GM12878 (cell line): ENCODE data around the gene CLSTN2. TPM values are rescaled to one million over a fixed set of nuclear protein-coding genes. Genes with fewer than 3 reads are reported as not detected.

Experiments
- ATAC-seq: fragments of 200-7000 bp; cut with Tn5 transposase; 3 replicates; pipeline ENCODE4 v1.9.1; 2020; ENCODE audit warnings: mild to moderate bottlenecking, moderate library complexity
- BruUV-seq: library from RNA; stranded (reverse); fragments of 400-500 nt; replicated peaks from 2 replicates; lab custom pipeline; 2021; lab: Mats Ljungman, UMichigan
- CTCF ChIA-PET: fragments of 300-600 bp; sonication (Branson Sonifier 250); formaldehyde crosslinking; extraction: SDS; loops from one replicate; lab custom pipeline; 2021; ENCODE audit warnings: inconsistent platforms; lab: Yijun Ruan, JAX
- POLR2A ChIA-PET: fragments of 350-600 bp; formaldehyde crosslinking; extraction: SDS; loops from one replicate; lab custom pipeline; 2021; ENCODE audit warnings: inconsistent platforms; lab: Charles Lee
- RAD21 ChIA-PET: fragments of 300-600 bp; sonication (Branson Sonifier 250); formaldehyde crosslinking; loops from one replicate; lab custom pipeline; 2023; ENCODE audit warnings: antibody characterized with exemption; ENCODE audit not compliant: unreplicated experiment; lab: Charles Lee
- SMC1A ChIA-PET: fragments of 300-600 bp; sonication (Branson Sonifier 250); formaldehyde crosslinking; loops from one replicate; lab custom pipeline; 2023; ENCODE audit not compliant: unreplicated experiment, uncharacterized antibody; lab: Charles Lee
- DNase-seq: peaks from one replicate; pipeline ENCODE4 v3.0.0-alpha.2; 2011; ENCODE audit warnings: low read depth, low spot score
- FAIRE-seq: peaks from 3 replicates; lab custom pipeline; 2011; peaks lifted over from hg19 to GRCh38; lab: Jason Lieb, UNC
- H2AFZ ChIP-seq: 2 replicates; pipeline ENCODE4 v1.6.0; 2011; ENCODE audit warnings: low read depth, low read length, control low read depth; ENCODE audit not compliant: control insufficient read depth
- H3K27ac ChIP-seq: 2 replicates; pipeline ENCODE4 v1.5.1; 2011; ENCODE audit warnings: control low read depth; ENCODE audit not compliant: control insufficient read depth, insufficient read depth
- H3K27me3 ChIP-seq, 2 experiments: replicated peaks in 1 of 2; 2 replicates each; pipeline versions ENCODE4 v1.6.0 to v1.6.1; 2011; ENCODE audit warnings: low read length in 1 of 2; ENCODE audit not compliant: control insufficient read depth in 2 of 2, insufficient read depth in 2 of 2
- H3K36me3 ChIP-seq, 2 experiments: 2 replicates each; pipeline ENCODE4 v1.5.1; 2011; ENCODE audit warnings: low read length in 1 of 2; ENCODE audit not compliant: control insufficient read depth in 2 of 2, insufficient read depth in 2 of 2
- H3K4me1 ChIP-seq: 2 replicates; pipeline ENCODE4 v1.6.1; 2011; ENCODE audit warnings: mild to moderate bottlenecking, low read length, moderate library complexity, mixed read lengths; ENCODE audit not compliant: control insufficient read depth, insufficient read depth
- H3K4me2 ChIP-seq: 2 replicates; pipeline ENCODE4 v1.6.0; 2011; ENCODE audit warnings: control low read depth; ENCODE audit not compliant: control insufficient read depth, insufficient read depth
- H3K4me3 ChIP-seq: fragments of 200-600 bp; sonication (generic); 2 replicates; pipeline ENCODE4 v1.5.1; 2016
- H3K79me2 ChIP-seq: 2 replicates; pipeline ENCODE4 v1.6.0; 2011; ENCODE audit warnings: low read length; ENCODE audit not compliant: control insufficient read depth, insufficient read depth
- H3K9ac ChIP-seq: 2 replicates; pipeline ENCODE4 v1.8.0; 2011; ENCODE audit warnings: low read length, control low read depth, mixed read lengths; ENCODE audit not compliant: control insufficient read depth, insufficient read depth
- H3K9me3 ChIP-seq: replicated peaks from 3 replicates; pipeline ENCODE4 v1.5.1; 2011; ENCODE audit warnings: mild to moderate bottlenecking, low read length; ENCODE audit not compliant: control insufficient read depth, insufficient read depth
- H4K20me1 ChIP-seq: 2 replicates; pipeline ENCODE4 v1.6.0; 2011; ENCODE audit not compliant: control insufficient read depth, insufficient read depth
- CHD1 ChIP-seq: IDR thresholded peaks from 2 replicates; pipeline ENCODE4 v1.6.1; 2012; ENCODE audit warnings: low read depth, low read length, improper control_type of control experiment
- EED ChIP-seq: sonication (generic); IDR thresholded peaks from 2 replicates; pipeline ENCODE4 v1.6.1; 2016; ENCODE audit warnings: antibody characterized with exemption, low read depth
- FOXM1 ChIP-seq: IDR thresholded peaks from 2 replicates; pipeline ENCODE4 v1.6.1; 2012; ENCODE audit warnings: low read depth, mild to moderate bottlenecking, inconsistent platforms, low read length, moderate library complexity
- HCFC1 ChIP-seq: fragments of 150-350 bp; IDR thresholded peaks from 2 replicates; pipeline ENCODE4 v1.6.1; 2014; ENCODE audit warnings: low read length
- JUNB ChIP-seq: IDR thresholded peaks from 2 replicates; pipeline ENCODE4 v1.6.1; 2016; ENCODE audit warnings: antibody characterized with exemption, mild to moderate bottlenecking
- JUND ChIP-seq: IDR thresholded peaks from 2 replicates; pipeline ENCODE4 v1.6.1; 2012; ENCODE audit warnings: low read depth, mild to moderate bottlenecking, low read length, improper control_type of control experiment, moderate library complexity
- LARP7 ChIP-seq: fragments of 450-650 bp; IDR thresholded peaks from 2 replicates; pipeline ENCODE4 v1.6.1; 2017; ENCODE audit warnings: mild to moderate bottlenecking
- NR2C1 ChIP-seq: fragments of 450-650 bp; IDR thresholded peaks from 2 replicates; pipeline ENCODE4 v1.6.1; 2017; ENCODE audit warnings: antibody characterized with exemption, mild to moderate bottlenecking, moderate library complexity
- PBX3 ChIP-seq: IDR thresholded peaks from 2 replicates; pipeline ENCODE4 v1.6.1; 2011; ENCODE audit warnings: mild to moderate bottlenecking, low read depth, low read length, moderate library complexity; ENCODE audit not compliant: insufficient replicate concordance
- PML ChIP-seq: IDR thresholded peaks from 2 replicates; pipeline ENCODE4 v1.6.1; 2012; ENCODE audit warnings: low read length, inconsistent platforms
- RAD51 ChIP-seq: fragments of 450-650 bp; IDR thresholded peaks from 2 replicates; pipeline ENCODE4 v1.6.1; 2016; ENCODE audit warnings: moderate library complexity, mild to moderate bottlenecking, inconsistent platforms
- SUZ12 ChIP-seq: fragments of 200-600 bp; sonication (generic); IDR thresholded peaks from one replicate; pipeline ENCODE4 v1.6.1; 2018; ENCODE audit warnings: antibody characterized with exemption, mild to moderate bottlenecking; ENCODE audit not compliant: unreplicated experiment
- TCF3 ChIP-seq: IDR thresholded peaks from 2 replicates; pipeline ENCODE4 v1.6.1; 2012; ENCODE audit warnings: low read depth, mild to moderate bottlenecking, low read length, borderline replicate concordance; ENCODE audit not compliant: insufficient read depth
- WRNIP1 ChIP-seq: IDR thresholded peaks from 2 replicates; pipeline ENCODE4 v1.6.1; 2011; ENCODE audit warnings: low read depth, low read length, improper control_type of control experiment, borderline replicate concordance
- ZNF687 ChIP-seq: fragments of 450-650 bp; IDR thresholded peaks from 2 replicates; pipeline ENCODE4 v1.6.1; 2017; ENCODE audit warnings: mild to moderate bottlenecking, moderate library complexity
- WGBS: methylation state at CpG from one replicate; pipeline ENCODE4 v1.1.6; 2016; ENCODE audit warnings: low lambda C conversion rate; ENCODE audit not compliant: insufficient replicate concordance, insufficient coverage; ENCODE audit errors: missing lambda C conversion rate; 5-methylcytosine and 5-hydroxymethylcytosine counted together
- in situ Hi-C: fragments of 300-500 bp; cut with MboI; formaldehyde crosslinking; loops from 9 replicates; pipeline ENCODE4 v1.14.3; 2018; ENCODE audit warnings: mixed read lengths
- intact Hi-C: fragments of 100-400 bp; cut with micrococcal nuclease; formaldehyde crosslinking; loops from one replicate; pipeline ENCODE4 v1.14.2; 2022; ENCODE audit not compliant: unreplicated experiment
- polyA plus RNA-seq, 11 experiments: library from polyadenylated mRNA; depleted of rRNA in 4 of 11; unstranded in 6 of 11; stranded (reverse) in 5 of 11; fragments of >200 nt; fragmentation: Nextera tagmentation in 4 of 11; fragmentation: Illumina TruSeq in 1 of 11; extraction: Ambion mirVana in 4 of 11; extraction: Trizol in 1 of 11; gene quantifications; 1 replicate in 1 of 11; 2 replicates in 10 of 11; pipeline versions ENCODE4 v1.2.1 to v1.2.3, GENCODE V29; 2011 to 2016; ENCODE audit warnings: inconsistent platforms in 2 of 11, missing spikeins in 2 of 11, low read depth in 1 of 11
- total RNA-seq, 4 experiments: library from RNA; depleted of rRNA in 3 of 4; stranded (reverse); fragments of >200 nt in 3 of 4; fragmentation: Illumina TruSeq in 1 of 4; extraction: Trizol in 1 of 4; gene quantifications; 2 replicates each; pipeline versions ENCODE4 v1.2.1 to v1.2.3, GENCODE V29; 2013 to 2021
- TF ChIP-seq, protein P1 (sequence below): fragments of 150-350 bp; IDR thresholded peaks from 2 replicates; pipeline ENCODE4 v1.6.1; 2014; ENCODE audit warnings: mild to moderate bottlenecking, low read depth, low read length

CLSTN2 gene
- total and polyA plus RNA-seq, 10 of the 15 experiments (the other 5 are each of a cell fraction or from before 2014, with no cell fraction given) = under 0.01 to 0.10 (median under 0.01) TPM; not detected in 5

DNA sequence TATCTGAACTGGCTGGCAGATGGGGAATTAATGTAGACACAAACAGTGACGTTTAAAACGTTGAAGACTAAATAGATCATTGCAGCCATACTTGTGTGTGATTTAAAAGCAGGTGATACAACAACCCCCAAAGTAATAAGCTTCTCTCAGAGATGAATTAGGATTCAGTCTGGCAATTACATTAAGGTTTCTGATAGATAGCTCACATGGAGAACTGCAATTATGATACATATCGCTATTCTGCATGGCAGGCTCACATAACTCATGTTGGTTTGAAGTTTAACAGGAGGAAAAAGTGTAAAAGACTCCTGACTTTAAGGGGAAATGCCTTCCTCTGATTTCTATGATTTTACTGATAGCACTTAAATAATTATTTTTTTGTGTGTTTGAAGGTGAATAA is 196.9 kb downstream of the CLSTN2 start:
- H3K4me2 ChIP-seq = no peak overlapping the region
- no peaks in the 10 kb centered on the region for H3K4me1 ChIP-seq
- no peak overlapping the region for H3K9ac ChIP-seq
- H3K27me3 ChIP-seq = peaks cover 0 to 2% of the 10 kb centered on the region in 2 experiments; a peak in 2 of 4 replicates
- no peak overlapping the region for H2AFZ ChIP-seq
- ChIA-PET SMC1A (interaction anchor here (0.8 to 1.6 kb wide), 4 partner anchors 20 to 685 kb away, joined by 3 to 4 read pairs (median 3); no protein-coding TSS in a partner anchor), RAD21 (interaction anchor here (0.9 kb wide), 1 partner anchor 194 kb away, joined by 3 read pairs; no protein-coding TSS in a partner anchor), CTCF (interaction anchor here (1.1 to 1.3 kb wide), 2 partner anchors 85 to 86 kb away, joined by 3 read pairs; no protein-coding TSS in a partner anchor), POLR2A (no interaction called here)
- H3K79me2 ChIP-seq = no peaks in the 10 kb centered on the region
- no peaks in the 10 kb centered on the region for H4K20me1 ChIP-seq
- no peak for TF ChIP-seq TCF3
- no peak for TF ChIP-seq EED
- TF ChIP-seq LARP7 = no peak
- TF ChIP-seq, protein P1, sequence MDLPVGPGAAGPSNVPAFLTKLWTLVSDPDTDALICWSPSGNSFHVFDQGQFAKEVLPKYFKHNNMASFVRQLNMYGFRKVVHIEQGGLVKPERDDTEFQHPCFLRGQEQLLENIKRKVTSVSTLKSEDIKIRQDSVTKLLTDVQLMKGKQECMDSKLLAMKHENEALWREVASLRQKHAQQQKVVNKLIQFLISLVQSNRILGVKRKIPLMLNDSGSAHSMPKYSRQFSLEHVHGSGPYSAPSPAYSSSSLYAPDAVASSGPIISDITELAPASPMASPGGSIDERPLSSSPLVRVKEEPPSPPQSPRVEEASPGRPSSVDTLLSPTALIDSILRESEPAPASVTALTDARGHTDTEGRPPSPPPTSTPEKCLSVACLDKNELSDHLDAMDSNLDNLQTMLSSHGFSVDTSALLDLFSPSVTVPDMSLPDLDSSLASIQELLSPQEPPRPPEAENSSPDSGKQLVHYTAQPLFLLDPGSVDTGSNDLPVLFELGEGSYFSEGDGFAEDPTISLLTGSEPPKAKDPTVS = no peak
- TF ChIP-seq JUND = no peak
- TF ChIP-seq NR2C1 = no peak
- TF ChIP-seq ZNF687 = no peak
- TF ChIP-seq FOXM1 = no peak
- TF ChIP-seq RAD51 = no peak
- no peak for TF ChIP-seq WRNIP1
- TF ChIP-seq CHD1 = no peak
- TF ChIP-seq PBX3 = no peak
- no peak for TF ChIP-seq SUZ12
- TF ChIP-seq JUNB = no peak
- no peak for TF ChIP-seq PML
- no peak for TF ChIP-seq HCFC1
- no peaks in the 10 kb centered on the region for H3K36me3 ChIP-seq
- BruUV-seq = no TSS peak
- WGBS = 30% methylated on average over 3 of the region's 3 CpGs
- in situ Hi-C loops = loop anchor here (5.0 to 25.0 kb wide), 3 partner anchors 80 to 730 kb away; no protein-coding TSS in a partner anchor
- no peak overlapping the region for H3K4me3 ChIP-seq
- DNase-seq (no peak), ATAC-seq (no peak), FAIRE-seq (no peak)
- intact Hi-C loops = no loop called here
- H3K27ac ChIP-seq = no peak overlapping the region
- no peaks in the 10 kb centered on the region for H3K9me3 ChIP-seq
